HG03442 (cell line): ENCODE data around the gene PEX14.
"Not testable (repeated sequence)": the region's sequence is repeated elsewhere in the genome, so short reads cannot be mapped to it uniquely, and the experiment has no call there.

ENCODE experiments used
- ATAC-seq: cut with Tn5 transposase; IDR thresholded peaks from one replicate; pipeline ENCODE4 v1.9.1; 2021; ENCODE audit warnings: mild to moderate bottlenecking, moderate library complexity; ENCODE audit not compliant: unreplicated experiment

Gene PEX14

DNA sequence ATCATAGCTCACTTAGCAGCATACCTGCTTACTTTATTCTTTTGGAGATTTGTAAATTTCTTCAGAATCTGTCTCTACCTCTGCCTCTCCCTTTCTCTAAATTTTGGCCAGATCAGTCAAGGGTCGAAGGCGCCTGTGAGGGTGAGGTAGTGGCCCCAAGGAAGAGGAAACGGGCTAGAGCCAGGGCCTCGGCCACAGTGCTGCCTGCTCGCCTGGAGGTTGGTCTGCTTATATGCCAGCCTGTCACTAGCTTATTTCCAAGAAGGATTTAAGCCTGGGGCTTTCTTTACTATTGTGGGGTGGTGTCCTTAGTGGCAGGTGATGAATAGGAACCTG lies 19.6 kb downstream of the PEX14 start:
- no peak for ATAC-seq

GRCh38 chr1:10494754-10495474 lies 20.2 kb downstream of the PEX14 start:
- ATAC-seq = peak; percentile 72

DNA sequence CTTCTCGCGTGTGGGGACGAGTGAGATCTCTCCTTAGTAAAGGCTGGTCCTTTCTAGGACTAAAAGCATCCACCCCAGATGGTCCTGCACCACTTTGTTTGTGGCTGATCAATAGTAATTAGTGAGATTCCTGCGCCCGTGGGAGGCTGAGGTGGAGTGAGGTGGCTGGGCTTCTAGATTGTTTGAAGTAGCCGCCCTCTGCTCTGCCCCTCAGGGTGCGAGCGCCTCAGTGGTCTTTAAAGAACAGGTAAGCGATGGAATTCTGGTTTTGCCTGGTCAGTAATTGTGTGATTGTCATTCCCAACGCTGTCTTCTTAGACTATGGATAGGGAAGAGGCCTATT lies 20.7 kb downstream of the PEX14 start:
- no peak for ATAC-seq

DNA sequence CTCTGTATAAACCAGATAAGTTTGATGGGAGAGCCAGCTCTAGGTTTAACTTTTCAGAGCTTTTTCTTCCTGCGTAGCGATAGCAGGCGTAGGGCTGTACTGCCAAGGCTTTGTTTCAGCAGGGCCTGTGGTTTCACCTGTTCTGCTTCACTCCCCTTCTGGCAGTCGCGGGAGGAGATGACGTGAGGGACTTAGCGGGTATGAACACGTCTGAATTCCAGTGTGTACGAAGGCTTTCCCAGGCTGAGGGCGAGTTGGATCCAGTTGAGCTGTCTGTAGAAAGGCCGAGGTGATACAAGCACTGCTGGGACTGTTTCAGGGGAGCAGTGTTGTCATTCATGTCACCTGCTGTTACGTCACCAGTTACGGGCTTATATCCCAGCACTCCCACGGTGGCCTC lies 21.2 kb downstream of the PEX14 start:
- no peak for ATAC-seq

GRCh38 chr1:10497109-10497508 lies 22.4 kb downstream of the PEX14 start:
- ATAC-seq = no peak

DNA sequence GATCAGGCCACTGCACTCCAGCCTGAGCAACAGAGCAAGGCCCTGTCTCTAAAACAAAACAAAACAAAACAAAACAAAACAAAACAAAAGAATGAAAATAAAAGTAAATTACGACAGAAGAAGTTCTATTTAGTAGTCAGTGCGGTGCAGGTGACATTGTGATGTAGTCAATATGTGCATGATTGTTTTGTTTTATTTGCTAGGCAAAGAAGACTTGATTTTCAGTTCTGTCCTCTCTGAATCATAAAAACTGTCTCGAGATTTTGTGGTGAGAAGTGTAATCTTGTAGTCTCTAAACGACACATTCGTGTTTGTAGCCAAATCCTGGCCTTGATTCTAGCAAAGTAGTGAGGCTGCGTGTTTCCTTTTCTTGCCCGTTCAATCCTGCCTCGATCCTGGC lies 23.5 kb downstream of the PEX14 start:
- no peak for ATAC-seq

DNA sequence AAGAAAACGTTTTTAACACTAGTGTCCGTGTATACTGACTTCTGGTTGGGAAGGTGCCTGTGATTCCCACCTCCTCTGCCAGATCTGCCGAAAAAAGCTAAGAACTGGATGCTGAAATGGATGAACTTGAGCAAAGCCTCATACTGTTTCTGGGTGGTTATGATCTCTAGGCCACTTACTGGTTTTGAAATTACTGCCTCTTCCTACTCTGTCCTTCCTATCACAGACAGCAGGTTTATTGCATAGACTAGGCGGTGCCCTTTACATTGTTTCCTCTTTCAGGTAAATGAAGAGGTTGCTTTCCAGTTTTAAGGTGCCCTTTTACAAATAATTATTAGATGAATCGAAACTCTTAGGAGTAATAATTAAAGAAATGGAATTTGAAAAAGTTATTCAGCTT lies 27.5 kb downstream of the PEX14 start:
- ATAC-seq = no peak

DNA sequence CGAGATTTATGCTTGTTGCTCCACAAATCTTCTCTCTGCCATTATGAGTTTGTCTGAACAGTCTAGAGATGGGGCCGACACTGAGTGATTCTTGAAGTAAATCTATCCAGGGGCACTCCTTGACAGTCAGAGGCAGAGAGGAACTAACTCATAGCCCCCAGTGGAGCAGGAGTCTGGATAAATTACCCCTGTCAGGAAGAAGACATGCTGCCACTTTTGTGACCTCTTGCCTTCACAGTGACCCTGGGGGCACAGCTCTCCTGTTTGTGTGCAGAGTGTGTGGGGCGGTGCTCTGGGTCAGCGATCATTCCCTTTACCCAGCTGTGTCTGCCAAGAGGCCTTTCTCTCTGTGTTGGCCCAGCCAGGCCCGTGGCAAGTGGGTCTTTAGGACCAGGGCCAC lies 29.5 kb downstream of the PEX14 start:
- ATAC-seq = no peak

DNA sequence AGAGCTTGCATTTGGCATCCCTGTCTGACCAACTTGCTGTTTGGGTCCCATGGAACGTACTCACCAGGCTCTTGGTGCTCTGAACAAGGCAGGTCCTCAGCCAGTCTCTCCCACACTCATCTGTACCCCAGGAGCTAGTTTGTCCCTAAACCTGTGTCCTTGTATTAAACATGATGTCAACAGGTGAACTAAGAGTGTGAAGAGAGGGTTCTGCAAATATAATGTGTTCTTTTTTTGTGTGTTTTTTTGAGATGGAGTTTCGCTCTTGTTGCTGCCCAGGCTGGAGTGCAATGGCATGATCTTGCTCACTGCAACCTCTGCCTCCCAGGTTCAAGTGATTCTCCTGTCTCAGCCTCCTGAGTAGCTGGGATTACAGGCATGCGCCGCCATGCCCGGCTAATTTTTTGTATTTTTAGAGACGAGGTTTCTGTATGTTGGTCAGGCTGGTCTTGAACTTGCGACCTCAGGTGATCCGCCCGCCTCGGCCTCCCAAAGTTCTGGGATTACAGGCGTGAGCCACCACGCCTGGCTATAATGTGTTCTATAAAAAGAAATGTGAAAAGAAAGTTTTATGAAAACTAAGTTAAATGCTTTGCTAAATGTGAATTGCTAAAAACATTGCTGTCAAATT lies 31.4 kb downstream of the PEX14 start:
- ATAC-seq = not testable (repeated sequence)

- ATAC-seq = no peak
These were observed 31.9 kb downstream of the PEX14 start for GRCh38 chr1:10506677-10507047.

DNA sequence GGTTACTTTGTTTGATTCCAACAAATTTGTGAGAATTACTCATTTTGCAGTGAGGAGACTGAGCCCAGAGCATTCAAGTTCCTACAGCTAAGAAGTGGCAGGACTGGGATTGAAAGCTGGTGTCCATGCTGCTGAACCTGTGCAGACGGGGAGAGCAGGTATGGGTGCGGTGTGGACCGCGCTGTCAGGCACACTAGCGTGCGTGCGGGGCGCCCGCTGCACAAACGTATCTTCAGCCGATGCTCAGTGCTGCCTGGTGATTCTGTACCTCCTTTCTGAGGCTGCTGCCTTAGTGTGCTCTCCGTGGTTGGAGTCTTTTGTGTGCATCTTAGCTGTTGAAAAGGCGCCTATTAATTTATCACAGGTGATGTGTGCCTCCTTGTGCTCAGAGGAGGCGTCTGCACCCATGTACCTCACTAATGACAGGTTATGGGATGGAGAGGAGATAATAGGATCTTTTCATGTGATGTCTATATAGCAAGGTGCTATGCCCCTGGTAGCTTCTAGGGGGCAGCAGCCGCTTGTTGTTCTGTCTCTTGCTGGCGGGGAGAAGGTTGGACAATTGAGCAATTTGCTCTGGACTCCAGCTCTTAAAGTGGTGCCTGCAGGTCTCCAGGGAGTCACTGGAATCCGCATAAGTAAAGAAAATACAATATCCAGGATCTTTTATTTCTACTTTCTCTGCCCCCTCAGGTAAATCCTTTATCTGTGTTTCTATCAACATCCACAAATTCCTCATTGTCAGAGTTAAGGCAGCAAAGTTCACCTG lies 32.5 kb downstream of the PEX14 start:
- no peak for ATAC-seq

DNA sequence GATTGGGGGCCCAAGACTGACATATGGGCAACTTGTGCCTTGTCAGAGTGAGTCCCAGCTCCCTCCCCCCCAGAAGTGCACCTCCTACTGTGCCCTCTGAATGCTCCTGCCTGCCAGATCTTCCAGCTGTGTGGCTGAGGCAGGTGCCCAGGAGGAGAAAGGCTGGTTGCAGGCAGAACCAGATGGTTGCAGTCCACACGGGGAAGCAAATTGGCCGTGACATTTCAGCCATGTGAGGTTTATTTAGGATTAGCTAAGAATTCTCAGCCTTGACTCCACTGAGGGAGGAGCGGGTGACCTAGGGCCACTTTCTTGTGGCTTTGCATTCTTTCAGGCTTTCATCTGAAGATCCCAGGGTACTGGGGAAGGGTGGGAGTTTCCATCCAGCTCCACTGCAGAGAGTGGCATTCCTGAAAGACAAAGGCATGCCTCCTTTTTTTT lies 33.8 kb downstream of the PEX14 start:
- ATAC-seq = no peak

GRCh38 chr1:10509809-10510509 lies 35.2 kb downstream of the PEX14 start:
- ATAC-seq = no peak

- ATAC-seq = peak; percentile 70
These were observed 36.1 kb downstream of the PEX14 start for GRCh38 chr1:10510520-10511493.

GRCh38 chr1:10511494-10511885 lies 36.7 kb downstream of the PEX14 start:
- no peak for ATAC-seq

DNA sequence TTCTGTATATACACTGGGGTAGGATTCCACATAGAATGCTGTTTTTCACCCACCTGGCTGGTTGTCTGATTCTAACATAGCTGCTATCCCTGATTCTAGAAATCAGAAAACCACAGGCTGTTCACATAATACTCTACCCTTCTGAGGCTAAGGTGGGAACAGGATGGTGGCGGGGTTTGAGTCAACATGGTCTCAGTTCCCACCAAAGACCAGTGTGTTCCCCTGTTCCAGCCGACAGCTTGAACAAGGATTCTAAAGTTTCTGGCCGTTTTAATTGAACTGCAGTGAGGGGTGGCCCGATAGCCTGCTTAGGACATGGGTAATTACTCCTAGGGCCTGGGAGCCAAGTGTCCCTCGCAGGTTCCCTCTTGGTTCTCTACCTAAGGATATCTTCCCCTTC lies 38.4 kb downstream of the PEX14 start:
- no peak for ATAC-seq

- no peak for ATAC-seq
These were observed 39.9 kb downstream of the PEX14 start for GRCh38 chr1:10514490-10515235.

GRCh38 chr1:10515301-10515975 lies 40.7 kb downstream of the PEX14 start:
- no peak for ATAC-seq
